NCI-H748 treated with DMSO at 0.1 percent for 48 hours (cell line): ENCODE measurements around the gene RHBDF1.
"Not testable (repeated sequence)": the region's sequence is repeated elsewhere in the genome, so short reads cannot be mapped to it uniquely, and the experiment has no call there.

Experiments used
- DNase-seq: peaks from one replicate; lab custom pipeline; 2025; lab: John Stamatoyannopoulos, UW

RHBDF1 gene

DNA sequence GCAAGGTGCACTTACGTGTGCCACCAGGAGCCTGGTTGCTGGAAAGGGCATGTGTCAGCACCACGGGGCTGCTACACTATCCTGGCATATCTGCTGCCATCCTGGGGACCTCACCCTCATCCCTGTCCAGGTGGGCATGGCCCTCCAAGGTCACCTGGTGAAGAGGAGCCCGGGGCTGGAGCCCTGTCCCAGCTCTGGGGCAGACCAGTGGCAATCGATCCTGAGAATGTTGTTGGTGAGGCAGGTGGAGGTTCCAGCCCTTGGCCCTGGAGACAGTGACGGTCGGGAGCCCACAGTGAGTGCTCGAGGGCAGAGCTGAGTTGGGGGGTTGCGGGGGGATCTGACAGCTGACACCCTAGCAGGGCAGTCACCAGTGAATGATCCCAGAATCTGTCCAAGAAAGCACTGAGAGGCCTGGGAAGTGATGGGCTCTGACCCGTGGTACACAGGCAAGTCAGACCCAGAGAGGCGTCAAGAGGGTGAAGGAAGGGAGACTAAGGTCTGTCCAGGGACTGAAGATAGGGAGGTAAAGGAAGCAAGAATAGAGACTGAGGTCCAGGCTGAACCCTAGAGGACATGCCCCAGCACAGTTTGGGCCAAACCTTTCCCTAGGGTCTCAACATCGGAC is 36.6 kb downstream of the RHBDF1 start:
- no peak for DNase-seq

DNA sequence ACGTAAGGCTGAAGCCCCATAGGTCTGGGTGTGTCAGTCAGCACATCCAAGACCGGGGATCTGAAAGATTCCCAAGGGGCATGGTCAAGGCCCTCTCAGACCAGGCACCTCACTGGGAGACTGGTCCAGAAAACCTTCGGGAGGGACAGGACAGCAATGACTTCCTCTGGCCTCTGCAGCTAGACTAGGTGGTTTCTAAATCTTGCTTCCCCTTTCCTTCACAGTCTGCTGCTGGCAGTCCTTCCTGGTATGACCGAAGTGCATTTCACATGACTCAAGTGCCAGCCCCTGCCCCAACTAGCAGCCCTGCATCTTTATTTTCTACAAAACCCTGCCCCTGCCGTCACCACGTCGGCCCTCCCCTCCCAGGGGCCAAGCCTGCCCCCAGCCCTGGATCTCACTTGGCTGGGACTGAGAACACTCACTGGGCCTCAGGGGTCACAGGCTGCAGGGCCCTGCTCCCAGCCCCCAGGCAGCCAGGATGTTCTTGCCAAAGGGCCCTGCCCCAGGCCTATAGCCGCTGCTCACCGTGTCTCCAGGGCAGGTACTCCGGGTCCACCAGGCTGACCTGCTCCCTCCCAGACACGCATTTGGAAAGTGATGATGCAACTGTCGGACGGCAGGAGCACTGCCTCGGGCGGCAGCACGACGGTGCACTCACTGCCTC is 37.3 kb downstream of the RHBDF1 start:
- DNase-seq, result no peak

DNA sequence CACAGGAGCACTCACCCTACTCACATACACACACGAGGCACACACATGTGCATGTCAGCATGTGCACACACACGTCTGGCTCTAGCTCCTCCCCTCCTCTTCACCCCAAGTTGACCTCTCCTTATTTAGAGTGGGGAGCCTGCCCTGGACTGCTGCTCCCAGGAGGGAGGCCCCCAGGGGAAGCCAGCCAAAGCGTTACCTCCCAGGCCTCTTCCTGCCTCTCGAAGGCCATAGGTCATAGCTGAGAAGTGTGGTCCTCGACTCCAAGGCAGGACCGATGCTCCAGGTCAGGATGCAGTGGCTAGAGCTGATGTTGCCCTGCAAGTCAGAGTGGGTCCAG is 37.8 kb downstream of the RHBDF1 start:
- DNase-seq, result no peak

DNA sequence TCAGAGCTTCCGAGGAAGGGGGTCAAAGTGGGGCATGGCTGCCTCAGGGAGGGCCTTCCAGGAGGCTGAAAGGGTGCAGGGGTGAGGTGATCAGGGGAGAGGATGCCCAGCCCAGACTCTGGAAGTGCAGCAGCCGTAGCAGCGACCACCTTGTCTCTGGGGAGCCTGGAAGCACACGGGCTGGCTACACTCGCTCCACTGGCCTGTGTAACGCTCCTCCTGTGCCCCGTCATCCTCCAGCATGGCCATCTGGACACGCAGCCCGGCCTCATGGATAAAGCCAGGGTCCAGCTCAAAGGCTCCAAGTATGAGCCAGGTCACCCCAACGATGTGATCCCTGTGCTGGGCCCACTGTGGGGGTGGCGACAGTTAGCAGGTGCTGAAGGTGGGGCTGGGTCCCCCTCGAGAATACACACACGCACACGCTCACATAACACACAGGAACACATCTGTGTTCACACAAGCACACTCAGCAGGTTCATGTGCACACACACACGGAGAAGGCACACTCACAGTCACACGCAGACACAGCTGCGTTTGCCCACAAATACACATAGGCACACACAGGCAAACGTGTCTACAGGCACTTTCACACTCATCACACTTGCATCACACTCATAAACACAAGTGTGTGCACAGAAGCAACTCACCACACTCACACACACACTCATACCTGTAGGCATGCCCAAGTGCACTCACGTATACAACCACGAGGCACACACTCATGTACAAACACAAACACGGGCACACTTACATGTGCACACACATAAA is 38.4 kb downstream of the RHBDF1 start:
- no peak for DNase-seq

DNA sequence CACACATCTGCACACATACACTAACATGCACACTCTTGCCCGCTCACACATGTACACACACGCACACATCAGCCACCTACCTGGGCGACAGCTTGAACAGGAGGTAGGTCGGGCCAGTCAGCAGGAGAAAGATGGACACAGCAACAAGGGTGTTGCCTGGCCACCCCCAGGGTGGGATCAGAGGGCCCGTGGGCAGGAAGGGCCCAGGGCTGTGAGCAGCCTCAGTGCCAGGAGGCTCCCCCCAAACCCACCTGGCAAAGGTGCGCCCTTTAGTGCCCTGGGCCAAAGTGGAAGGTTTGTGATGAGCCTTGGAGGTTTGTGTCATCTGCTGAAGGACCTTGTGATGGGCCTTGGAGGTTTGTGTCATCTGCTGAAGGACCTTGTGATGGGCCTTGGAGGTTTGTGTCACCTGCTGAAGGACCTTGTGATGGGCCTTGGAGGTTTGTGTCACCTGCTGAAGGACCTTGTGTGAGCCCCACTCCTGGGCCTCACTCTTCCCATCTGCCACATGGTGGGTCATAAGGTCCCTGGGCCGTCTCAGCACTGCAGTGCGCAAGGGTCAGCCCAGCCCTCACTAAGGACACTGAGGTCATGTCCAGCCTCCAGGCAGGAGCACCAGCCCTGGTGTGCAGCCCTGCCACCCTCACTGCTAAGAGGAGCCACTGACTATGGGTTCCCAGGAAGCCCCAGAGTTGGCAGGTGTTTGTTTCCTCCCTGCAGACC is 39.1 kb downstream of the RHBDF1 start:
- not testable (repeated sequence) for DNase-seq

DNA sequence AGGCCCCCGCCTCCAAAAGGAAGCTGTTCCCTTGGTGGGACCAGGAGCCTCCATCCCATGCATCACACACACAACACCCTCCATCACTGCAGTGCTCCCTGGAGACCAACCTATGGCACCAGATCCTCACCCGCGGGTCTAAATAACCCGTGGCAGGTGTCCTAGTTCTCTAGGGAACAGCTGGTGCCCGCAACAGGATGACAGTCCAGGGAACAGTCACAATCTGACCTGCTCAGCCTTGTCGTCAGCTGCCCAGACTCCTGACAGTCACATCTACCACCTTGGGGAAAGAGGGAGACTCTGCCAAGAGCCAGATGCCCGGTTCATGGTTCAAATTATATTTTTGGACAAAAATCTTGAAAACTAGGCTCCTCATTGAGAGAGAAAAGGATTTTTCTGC is 41.8 kb downstream of the RHBDF1 start:
- DNase-seq, result not testable (repeated sequence)

GRCh38 chr16:25926-26348 is 46.5 kb downstream of the RHBDF1 start:
- not testable (repeated sequence) for DNase-seq

DNA sequence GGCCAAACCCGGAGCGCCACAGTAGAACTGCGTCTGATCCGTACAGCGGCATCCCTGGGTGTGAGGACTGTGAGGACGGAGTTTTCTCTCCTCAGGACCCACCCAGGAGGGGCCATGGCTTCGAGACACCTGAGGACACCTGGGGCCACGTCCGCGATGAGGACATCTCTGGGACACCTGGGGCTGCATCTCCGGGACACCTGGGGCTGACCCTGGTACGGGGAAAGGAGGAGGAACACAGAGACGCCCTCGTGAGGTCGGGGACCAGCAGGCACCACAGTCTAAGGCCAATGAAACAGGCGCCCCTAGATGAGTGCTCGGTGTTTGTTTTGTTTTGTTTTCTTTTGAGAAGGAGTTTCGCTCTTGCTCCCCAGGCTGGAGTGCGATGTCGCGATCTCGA is 48.3 kb downstream of the RHBDF1 start:
- DNase-seq, result not testable (repeated sequence)

DNA sequence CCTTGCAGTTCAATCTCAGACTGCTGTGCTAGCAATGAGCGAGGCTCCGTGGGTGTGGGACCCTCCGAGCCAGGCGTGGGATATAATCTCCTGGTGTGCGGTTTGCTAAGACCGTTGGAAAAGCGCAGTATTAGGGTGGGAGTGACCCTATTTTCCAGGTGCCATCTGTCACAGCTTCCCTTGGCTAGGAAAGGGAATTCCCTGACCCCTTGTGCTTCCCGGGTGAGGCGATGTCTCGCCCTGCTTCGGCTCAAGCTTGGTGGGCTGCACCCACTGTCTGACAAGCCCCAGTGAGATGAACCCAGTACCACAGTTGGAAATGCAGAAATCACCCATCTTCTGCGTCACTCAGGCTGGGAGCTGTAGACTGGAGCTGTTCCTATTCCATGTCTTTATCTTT is 51.5 kb downstream of the RHBDF1 start:
- not testable (repeated sequence) for DNase-seq

DNA sequence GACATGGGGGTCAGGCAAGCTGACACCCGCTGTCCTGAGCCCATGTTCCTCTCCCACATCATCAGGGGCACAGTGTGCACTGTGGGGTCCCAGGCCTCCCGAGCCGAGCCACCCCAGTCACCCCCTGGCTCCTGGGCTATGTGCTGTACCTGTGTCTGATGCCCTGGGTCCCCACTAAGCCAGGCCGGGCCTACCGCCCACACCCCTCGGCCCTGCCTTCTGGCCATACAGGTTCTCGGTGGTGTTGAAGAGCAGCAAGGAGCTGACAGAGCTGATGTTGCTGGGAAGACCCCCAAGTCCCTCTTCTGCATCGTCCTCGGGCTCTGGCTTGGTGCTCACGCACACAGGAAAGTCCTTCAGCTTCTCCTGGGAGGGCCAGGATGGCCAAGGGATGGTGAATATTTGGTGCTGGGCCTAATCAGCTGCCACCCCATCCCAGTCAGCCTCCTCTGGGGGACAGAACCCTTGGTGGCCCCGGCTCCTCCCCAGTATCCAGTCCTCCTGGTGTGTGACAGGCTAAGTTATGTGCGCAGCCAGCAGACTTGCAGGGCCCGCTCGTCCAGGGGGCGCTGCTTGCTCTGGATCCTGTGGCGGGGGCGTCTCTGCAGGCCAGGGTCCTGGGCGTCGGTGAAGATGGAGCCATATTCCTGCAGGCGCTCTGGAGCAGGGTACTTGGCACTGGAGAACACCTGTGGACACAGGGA is 55.2 kb downstream of the RHBDF1 start:
- DNase-seq, result not testable (repeated sequence)

- peak; percentile 68 for DNase-seq
Measured at GRCh38 chr16:10772-11171, 61.7 kb downstream of the RHBDF1 start.

- DNase-seq, result no peak
Measured at GRCh38 chr16:9903-10665, 62.3 kb downstream of the RHBDF1 start.
